ENCODE data around the gene PRPF6.

DNA sequence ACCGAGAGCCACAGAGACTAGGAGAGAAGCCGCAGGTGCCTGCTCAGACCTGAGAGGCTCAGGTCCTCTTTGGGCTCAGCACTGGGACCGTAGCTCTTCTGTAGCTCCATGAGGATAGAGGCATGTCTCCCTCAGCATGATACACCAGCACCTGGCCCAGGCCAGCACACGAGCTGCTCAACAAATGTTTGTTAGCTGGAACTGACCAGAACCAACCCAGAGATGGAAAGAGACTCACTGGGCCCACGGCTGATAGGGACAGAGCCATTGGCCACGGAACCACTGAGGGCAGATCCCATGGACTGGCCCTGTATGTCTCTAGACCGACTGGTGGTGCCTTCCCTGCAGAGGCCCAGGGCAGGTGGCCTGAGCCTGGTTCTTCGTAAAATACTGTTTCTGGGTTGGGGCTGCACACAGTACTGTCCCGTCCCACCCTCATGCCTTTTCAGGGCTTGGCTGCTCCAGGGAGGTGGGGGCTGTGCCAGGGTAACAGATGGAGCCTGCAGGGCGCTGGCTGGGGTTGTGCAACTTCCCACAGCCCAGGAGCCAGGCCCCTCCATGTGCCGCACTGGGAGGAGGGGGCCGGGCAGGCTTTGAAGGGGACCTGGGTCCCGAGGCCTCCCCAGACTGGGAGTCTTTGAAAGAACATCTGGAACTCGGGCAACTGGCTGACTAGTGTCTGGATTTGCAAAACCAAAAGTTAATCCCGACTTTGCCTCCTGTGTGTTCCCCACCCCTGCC, 60.3 kb downstream of the PRPF6 start:
- TF ChIP-seq POLR2AphosphoS5 (IDR thresholded peaks at IDR 0.05; ENCODE audit: low read depth, low read length) (no peak), POLR2A (IDR thresholded peaks at IDR 0.05; ENCODE audit: low read depth, low read length) (no peak), TAF1 (IDR thresholded peaks at IDR 0.05; ENCODE audit: borderline replicate concordance, low read depth, low read length) (no peak)
